ENCODE results near the gene OSBPL10. TPM values are rescaled to one million over a fixed set of nuclear protein-coding genes. Genes with fewer than 3 reads are reported as not detected.

Gene OSBPL10
- polyA plus RNA-seq, 2 of the 4 experiments (the other 2 are of a cell fraction), result 9.2 to 17.0 TPM

DNA sequence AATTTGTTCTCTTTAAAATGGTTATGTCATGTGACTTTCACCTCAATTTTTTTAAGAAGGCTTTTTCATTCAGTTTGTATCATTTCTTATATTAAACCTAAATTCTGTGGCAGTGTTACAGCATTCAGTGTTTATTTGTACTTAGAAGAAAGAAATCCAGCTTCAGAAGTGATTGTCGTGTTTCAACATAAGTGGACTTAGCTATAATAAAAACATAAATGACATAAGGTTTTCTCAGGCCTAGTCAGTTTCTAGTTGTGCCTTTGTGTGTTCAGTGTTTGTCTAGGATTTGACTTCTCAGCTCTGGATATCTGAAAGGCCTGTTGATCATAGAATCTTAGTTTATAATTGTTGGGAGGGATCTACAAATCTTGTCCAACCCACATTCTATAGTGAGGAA lies 367.9 kb downstream of the OSBPL10 start:
- ATAC-seq (no peak), FAIRE-seq (no peak), DNase-seq (ENCODE audit: low read depth in 1 of 2, low spot score in 1 of 2) (no peak)
- peaks cover 23% of the 10 kb centered on the region for H3K4me1 ChIP-seq
- no peak overlapping the region for H3K4me3 ChIP-seq
- WGBS (ENCODE audit: missing lambda C conversion rate), result 97% methylated on average over 1 of the region's 1 CpG
- no peak overlapping the region for H3K27ac ChIP-seq
- CTCF ChIA-PET, result interaction anchor here (1.8 kb wide), 1 partner anchor 12 kb away, joined by 3 read pairs; no protein-coding TSS in a partner anchor
- H3K4me2 ChIP-seq, result no peak overlapping the region
- TF ChIP-seq MAZ (IDR thresholded peaks at IDR 0.05; ENCODE audit: borderline replicate concordance, low read depth, low read length), result no peak
- H3K9me3 ChIP-seq, result no peaks in the 10 kb centered on the region
- POLR2A ChIA-PET, result no interaction called here

Other genes with a start within 250 kb of the OSBPL10 start
- 2.4 and 3.0 TPM in 2 replicates for gene ZNF860, start 488 bp upstream of the OSBPL10 start, polyA plus RNA-seq (2011; rRNA removed)
- gene ZNF860, start 488 bp upstream of the OSBPL10 start, polyA plus RNA-seq (2017; fragmentation: RNase III; extraction: RNeasy Plus Mini Kit Qiagen cat#74134 plus additional on column Dnase treatment), result 1.3 to 1.6 TPM (median 1.6 TPM) in 3 replicates
- 30.6 and 31.0 TPM in 2 replicates for gene GPD1L, start 125.4 kb upstream of the OSBPL10 start, polyA plus RNA-seq (2011; rRNA removed)
- 13.3 to 15.6 TPM (median 13.6 TPM) in 3 replicates for gene GPD1L, start 125.4 kb upstream of the OSBPL10 start, polyA plus RNA-seq (2017; fragmentation: RNase III; extraction: RNeasy Plus Mini Kit Qiagen cat#74134 plus additional on column Dnase treatment)

All from A549 (cell line).